ENCODE measurements around the gene NECAB3. TPM values are rescaled to one million over a fixed set of nuclear protein-coding genes. Genes with fewer than 3 reads are reported as not detected.

Gene NECAB3
- total and polyA plus RNA-seq, 7 donors = 27.1 to 50.1 (median 44.6) TPM

DNA sequence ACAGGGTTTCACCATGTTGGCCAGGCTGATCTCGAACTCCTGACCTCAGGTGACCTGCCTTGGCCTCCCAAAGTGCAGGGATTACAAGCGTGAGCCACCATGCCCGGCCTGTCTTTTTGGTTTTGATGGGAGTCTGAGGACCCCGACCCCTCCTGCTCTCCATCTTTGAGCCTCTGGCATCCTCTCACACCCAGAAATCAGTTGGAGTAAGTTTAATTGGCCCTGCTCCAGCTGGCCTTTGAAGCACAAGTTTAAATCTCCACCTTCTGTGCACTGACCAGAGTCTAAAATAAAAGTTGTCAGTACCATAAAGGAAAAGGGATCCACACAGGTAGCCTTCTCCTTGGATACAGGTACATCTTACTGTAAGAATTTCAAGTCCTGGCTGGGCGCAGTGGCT, 28.0 kb downstream of the NECAB3 start:
- TF ChIP-seq POLR2AphosphoS5 (IDR thresholded peaks at IDR 0.05) = no peak
- TF ChIP-seq, protein P1, sequence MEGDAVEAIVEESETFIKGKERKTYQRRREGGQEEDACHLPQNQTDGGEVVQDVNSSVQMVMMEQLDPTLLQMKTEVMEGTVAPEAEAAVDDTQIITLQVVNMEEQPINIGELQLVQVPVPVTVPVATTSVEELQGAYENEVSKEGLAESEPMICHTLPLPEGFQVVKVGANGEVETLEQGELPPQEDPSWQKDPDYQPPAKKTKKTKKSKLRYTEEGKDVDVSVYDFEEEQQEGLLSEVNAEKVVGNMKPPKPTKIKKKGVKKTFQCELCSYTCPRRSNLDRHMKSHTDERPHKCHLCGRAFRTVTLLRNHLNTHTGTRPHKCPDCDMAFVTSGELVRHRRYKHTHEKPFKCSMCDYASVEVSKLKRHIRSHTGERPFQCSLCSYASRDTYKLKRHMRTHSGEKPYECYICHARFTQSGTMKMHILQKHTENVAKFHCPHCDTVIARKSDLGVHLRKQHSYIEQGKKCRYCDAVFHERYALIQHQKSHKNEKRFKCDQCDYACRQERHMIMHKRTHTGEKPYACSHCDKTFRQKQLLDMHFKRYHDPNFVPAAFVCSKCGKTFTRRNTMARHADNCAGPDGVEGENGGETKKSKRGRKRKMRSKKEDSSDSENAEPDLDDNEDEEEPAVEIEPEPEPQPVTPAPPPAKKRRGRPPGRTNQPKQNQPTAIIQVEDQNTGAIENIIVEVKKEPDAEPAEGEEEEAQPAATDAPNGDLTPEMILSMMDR (IDR thresholded peaks at IDR 0.05) = no peak
- TF ChIP-seq EP300 (IDR thresholded peaks at IDR 0.05) = no peak
- no peak for TF ChIP-seq POLR2A (IDR thresholded peaks at IDR 0.05)
- WGBS, 2 donors = 95% methylated on average over 5 of the region's 5 CpGs
- no peaks in the 10 kb centered on the region for H3K9me3 ChIP-seq
- intact Hi-C loops (cut with DNase I) = no loop called here
- H3K4me3 ChIP-seq = no peak overlapping the region
- H3K27me3 ChIP-seq = no peaks in the 10 kb centered on the region
- no peak for DNase-seq
- H3K36me3 ChIP-seq = peaks cover 8 to 48% (median 17%) of the 10 kb centered on the region in 4 donors
- H3K27ac ChIP-seq = no peak overlapping the region
- peaks cover 0 to 30% (median 23%) of the 10 kb centered on the region in 4 donors for H3K4me1 ChIP-seq

DNA sequence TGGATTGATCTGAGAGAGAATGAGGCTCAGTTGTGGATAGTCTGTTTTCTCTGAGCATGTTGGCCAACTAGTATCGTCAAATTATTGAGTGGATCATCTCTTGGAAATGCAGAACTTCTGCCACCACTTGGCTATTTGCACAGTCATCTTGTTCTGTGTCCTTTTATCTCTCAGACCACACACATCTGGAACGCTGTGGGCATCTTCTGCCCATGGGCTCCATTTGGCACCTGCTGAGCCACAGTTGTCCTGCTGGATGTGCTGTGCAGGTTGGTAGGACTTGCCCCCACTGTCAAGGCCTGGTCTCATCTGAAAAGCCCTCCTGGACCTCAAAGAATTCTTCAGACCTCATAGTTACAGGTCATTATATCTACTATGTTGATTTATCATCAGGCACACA, 28.8 kb downstream of the NECAB3 start:
- intact Hi-C loops (cut with DNase I) = no loop called here

DNA sequence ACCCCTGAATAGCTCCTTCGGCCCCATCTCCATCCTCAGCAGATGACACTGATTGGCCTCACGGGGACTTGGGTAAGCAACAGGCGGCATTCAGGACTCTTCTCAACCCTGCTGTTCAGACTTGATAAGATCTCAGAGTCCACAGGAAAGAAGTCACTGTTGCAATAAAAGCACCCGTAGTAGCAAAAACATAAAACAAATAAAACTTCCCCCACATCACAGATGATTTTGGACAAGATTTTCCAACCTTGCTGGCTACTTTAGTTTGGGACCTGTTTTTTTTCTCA, 29.2 kb downstream of the NECAB3 start:
- WGBS, 2 donors = 62 to 74% methylated on average over 4 of the region's 4 CpGs
- H3K27ac ChIP-seq = no peak overlapping the region
- intact Hi-C loops (cut with DNase I) = no loop called here
- no peak overlapping the region for H3K4me3 ChIP-seq
- TF ChIP-seq EP300 (IDR thresholded peaks at IDR 0.05) = no peak
- TF ChIP-seq POLR2A (IDR thresholded peaks at IDR 0.05) = no peak
- no peak for TF ChIP-seq POLR2AphosphoS5 (IDR thresholded peaks at IDR 0.05)
- TF ChIP-seq, protein P1 (IDR thresholded peaks at IDR 0.05) = no peak
- H3K9me3 ChIP-seq = no peaks in the 10 kb centered on the region
- no peaks in the 10 kb centered on the region for H3K27me3 ChIP-seq
- peaks cover 0 to 30% (median 23%) of the 10 kb centered on the region in 4 donors for H3K4me1 ChIP-seq
- no peak for DNase-seq
- peaks cover 17 to 60% (median 24%) of the 10 kb centered on the region in 4 donors for H3K36me3 ChIP-seq

More for the DNA sequence above, 28.8 kb downstream of the NECAB3 start:
- H3K4me3 ChIP-seq = no peak overlapping the region
- WGBS, 2 donors = 87 to 97% methylated on average over 2 of the region's 2 CpGs
- no peak for DNase-seq
- TF ChIP-seq, protein P1 (IDR thresholded peaks at IDR 0.05) = no peak
- no peak for TF ChIP-seq POLR2A (IDR thresholded peaks at IDR 0.05)
- no peak for TF ChIP-seq EP300 (IDR thresholded peaks at IDR 0.05)
- no peak for TF ChIP-seq POLR2AphosphoS5 (IDR thresholded peaks at IDR 0.05)
- H3K36me3 ChIP-seq = peaks cover 13 to 56% (median 20%) of the 10 kb centered on the region in 4 donors
- H3K4me1 ChIP-seq = peaks cover 0 to 30% (median 23%) of the 10 kb centered on the region in 4 donors
- no peak overlapping the region for H3K27ac ChIP-seq
- H3K27me3 ChIP-seq = no peaks in the 10 kb centered on the region
- no peaks in the 10 kb centered on the region for H3K9me3 ChIP-seq

DNA sequence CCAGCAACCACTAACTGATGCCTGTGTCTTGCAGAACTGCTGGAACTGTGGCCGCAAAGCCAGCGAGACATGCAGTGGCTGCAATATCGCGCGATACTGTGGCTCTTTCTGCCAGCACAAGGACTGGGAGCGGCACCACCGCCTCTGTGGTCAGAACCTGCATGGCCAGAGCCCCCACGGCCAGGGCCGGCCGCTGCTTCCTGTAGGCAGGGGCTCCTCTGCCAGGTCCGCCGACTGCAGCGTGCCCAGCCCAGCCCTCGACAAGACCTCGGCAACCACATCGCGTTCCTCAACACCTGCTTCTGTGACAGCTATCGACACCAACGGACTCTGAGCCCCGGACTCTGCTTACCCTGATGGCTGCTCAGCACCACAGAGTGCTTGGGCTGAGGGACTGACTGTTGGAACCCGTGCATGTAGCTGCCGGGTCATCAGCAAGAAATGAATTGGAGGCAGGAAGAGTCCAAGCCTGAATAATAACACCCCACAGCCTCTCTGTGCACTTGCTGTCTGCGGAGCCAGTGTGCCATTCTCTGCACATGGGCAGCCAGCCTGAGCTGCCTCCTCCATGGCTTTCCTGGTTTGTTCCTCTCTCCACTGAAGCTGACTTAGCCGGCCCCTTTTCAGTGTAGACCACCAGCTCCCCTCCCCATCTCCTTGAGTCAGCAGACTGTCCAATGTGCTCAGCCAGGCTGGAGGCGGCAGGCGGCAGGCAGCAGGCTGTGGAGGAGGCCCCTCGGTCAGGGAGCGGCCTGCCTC, 29.7 kb downstream of the NECAB3 start:
- Histone ChIP-seq H3K9me3 (no peaks in the 10 kb centered on the region), H3K27me3 (no peaks in the 10 kb centered on the region), H3K4me1 (peaks cover 0 to 25% (median 23%) of the 10 kb centered on the region in 4 donors), H3K4me3 (no peak overlapping the region), H3K36me3 (peaks cover 18 to 65% (median 25%) of the 10 kb centered on the region in 4 donors), H3K27ac (no peak overlapping the region)
- WGBS, 2 donors = 93 to 95% methylated on average over 28 of the region's 28 CpGs
- intact Hi-C loops (cut with DNase I) = no loop called here
- TF ChIP-seq POLR2A (IDR thresholded peaks at IDR 0.05) (no peak), EP300 (IDR thresholded peaks at IDR 0.05) (no peak), POLR2AphosphoS5 (IDR thresholded peaks at IDR 0.05) (no peak)
- TF ChIP-seq, protein P1 (IDR thresholded peaks at IDR 0.05) = no peak
- no peak for DNase-seq
